ENCODE results near the gene PRPH.

GRCh38 chr12:49279706-49280159, 15.2 kb upstream of the PRPH start:
- TF ChIP-seq CTCF (IDR thresholded peaks at IDR 0.05; ENCODE audit: insufficient read depth, low read length, poor library complexity, severe bottlenecking) (no peak), EZH2phosphoT487 (conservative IDR thresholded peaks at IDR 0.05; ENCODE audit: low read length) (no peak)
